HEK293 (cell line): ENCODE measurements around the gene UGT1A8.
"Not testable (repeated sequence)": the region's sequence is repeated elsewhere in the genome, so short reads cannot be mapped to it uniquely, and the experiment has no call there.

Source experiments
- KLF7 ChIP-seq: fragments of 450-650 bp; formaldehyde crosslinking; IDR thresholded peaks from 2 replicates; pipeline ENCODE4 v1.5.1; 2016; ENCODE audit warnings: missing biosample characterization, missing genetic modification characterization, borderline replicate concordance
- MYNN ChIP-seq: fragments of 450-650 bp; formaldehyde crosslinking; IDR thresholded peaks from 2 replicates; pipeline ENCODE4 v1.5.1; 2016; ENCODE audit warnings: missing biosample characterization, missing genetic modification characterization, borderline replicate concordance
- ZNF16 ChIP-seq: fragments of 450-650 bp; formaldehyde crosslinking; IDR thresholded peaks from 2 replicates; pipeline ENCODE4 v1.5.1; 2016; ENCODE audit warnings: low read depth, missing biosample characterization, missing genetic modification characterization
- ZNF600 ChIP-seq: fragments of 450-650 bp; formaldehyde crosslinking; IDR thresholded peaks from 2 replicates; pipeline ENCODE4 v1.5.1; 2016; ENCODE audit warnings: missing biosample characterization, missing genetic modification characterization
- ZSCAN23 ChIP-seq: fragments of 450-650 bp; formaldehyde crosslinking; IDR thresholded peaks from 2 replicates; pipeline ENCODE4 v1.5.1; 2016; ENCODE audit warnings: missing biosample characterization, missing genetic modification characterization
- TF ChIP-seq, protein P1 (sequence below): fragments of 450-650 bp; formaldehyde crosslinking; IDR thresholded peaks from 2 replicates; pipeline ENCODE4 v1.5.1; 2016; ENCODE audit warnings: missing biosample characterization, missing genetic modification characterization

DNA sequence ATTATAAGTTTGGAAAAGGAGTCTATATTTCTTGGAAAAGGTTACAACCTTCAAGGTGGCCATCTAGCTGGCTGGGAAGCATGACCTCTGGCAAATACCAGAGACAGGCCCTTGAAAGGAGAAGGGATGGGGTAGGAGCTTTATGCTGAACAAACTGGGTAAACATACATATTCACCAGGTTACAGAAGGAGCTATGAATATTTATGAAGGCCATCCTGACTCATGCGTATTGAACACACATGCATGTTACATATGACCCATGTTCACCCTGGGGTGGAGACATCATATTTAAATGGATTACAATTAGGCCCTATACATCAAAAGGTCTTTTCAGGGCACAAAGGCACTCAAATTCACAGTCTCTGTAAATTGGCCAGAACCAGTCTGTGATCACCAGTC lies 24.7 kb upstream of the UGT1A8 start:
- TF ChIP-seq, protein P1, sequence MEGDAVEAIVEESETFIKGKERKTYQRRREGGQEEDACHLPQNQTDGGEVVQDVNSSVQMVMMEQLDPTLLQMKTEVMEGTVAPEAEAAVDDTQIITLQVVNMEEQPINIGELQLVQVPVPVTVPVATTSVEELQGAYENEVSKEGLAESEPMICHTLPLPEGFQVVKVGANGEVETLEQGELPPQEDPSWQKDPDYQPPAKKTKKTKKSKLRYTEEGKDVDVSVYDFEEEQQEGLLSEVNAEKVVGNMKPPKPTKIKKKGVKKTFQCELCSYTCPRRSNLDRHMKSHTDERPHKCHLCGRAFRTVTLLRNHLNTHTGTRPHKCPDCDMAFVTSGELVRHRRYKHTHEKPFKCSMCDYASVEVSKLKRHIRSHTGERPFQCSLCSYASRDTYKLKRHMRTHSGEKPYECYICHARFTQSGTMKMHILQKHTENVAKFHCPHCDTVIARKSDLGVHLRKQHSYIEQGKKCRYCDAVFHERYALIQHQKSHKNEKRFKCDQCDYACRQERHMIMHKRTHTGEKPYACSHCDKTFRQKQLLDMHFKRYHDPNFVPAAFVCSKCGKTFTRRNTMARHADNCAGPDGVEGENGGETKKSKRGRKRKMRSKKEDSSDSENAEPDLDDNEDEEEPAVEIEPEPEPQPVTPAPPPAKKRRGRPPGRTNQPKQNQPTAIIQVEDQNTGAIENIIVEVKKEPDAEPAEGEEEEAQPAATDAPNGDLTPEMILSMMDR (tag by site-specific recombination): not testable (repeated sequence)
- not testable (repeated sequence) for TF ChIP-seq ZNF600 (tag by site-specific recombination); MYNN (tag by site-specific recombination); KLF7; ZNF16 (tag by site-specific recombination); ZSCAN23 (tag by site-specific recombination)
